GM12878 (cell line): ENCODE results near the gene TRPM1.

ENCODE experiments used
- ATF7 ChIP-seq: fragments of 450-650 bp; IDR thresholded peaks from 2 replicates; pipeline ENCODE4 v1.6.1; 2016; ENCODE audit warnings: low read depth, mild to moderate bottlenecking
- PRDM15 ChIP-seq: fragments of 450-650 bp; formaldehyde crosslinking; IDR thresholded peaks from 2 replicates; pipeline ENCODE4 v1.4.0; 2020; ENCODE audit warnings: mild to moderate bottlenecking, moderate library complexity
- SMAD1 ChIP-seq: fragments of 450-650 bp; IDR thresholded peaks from 2 replicates; pipeline ENCODE4 v1.6.1; 2018; ENCODE audit warnings: mild to moderate bottlenecking, low read depth; ENCODE audit not compliant: partially characterized antibody
- TCF12 ChIP-seq: IDR thresholded peaks from 2 replicates; pipeline ENCODE4 v1.6.1; 2011; ENCODE audit warnings: low read depth, mild to moderate bottlenecking, low read length
- TF ChIP-seq, protein P1 (sequence below), 3 experiments: IDR thresholded peaks in 2 of 3; conservative IDR thresholded peaks in 1 of 3; 2 replicates each; pipeline ENCODE4 v1.5.1; 2011; ENCODE audit warnings: low read depth in 3 of 3, low read length in 3 of 3, mild to moderate bottlenecking in 3 of 3, control low read depth in 2 of 3, moderate library complexity in 2 of 3, inconsistent platforms in 1 of 3, mixed read lengths in 1 of 3; ENCODE audit not compliant: control insufficient read depth in 2 of 3, insufficient read depth in 1 of 3; ENCODE audit errors: extremely low read depth in 1 of 3

GRCh38 chr15:31023841-31024240 is 77.7 kb downstream of the TRPM1 start:
- TF ChIP-seq PRDM15 (CRISPR knock-in tag), result no peak
- TF ChIP-seq ATF7, result no peak
- no peak for TF ChIP-seq SMAD1
- TF ChIP-seq, protein P1, sequence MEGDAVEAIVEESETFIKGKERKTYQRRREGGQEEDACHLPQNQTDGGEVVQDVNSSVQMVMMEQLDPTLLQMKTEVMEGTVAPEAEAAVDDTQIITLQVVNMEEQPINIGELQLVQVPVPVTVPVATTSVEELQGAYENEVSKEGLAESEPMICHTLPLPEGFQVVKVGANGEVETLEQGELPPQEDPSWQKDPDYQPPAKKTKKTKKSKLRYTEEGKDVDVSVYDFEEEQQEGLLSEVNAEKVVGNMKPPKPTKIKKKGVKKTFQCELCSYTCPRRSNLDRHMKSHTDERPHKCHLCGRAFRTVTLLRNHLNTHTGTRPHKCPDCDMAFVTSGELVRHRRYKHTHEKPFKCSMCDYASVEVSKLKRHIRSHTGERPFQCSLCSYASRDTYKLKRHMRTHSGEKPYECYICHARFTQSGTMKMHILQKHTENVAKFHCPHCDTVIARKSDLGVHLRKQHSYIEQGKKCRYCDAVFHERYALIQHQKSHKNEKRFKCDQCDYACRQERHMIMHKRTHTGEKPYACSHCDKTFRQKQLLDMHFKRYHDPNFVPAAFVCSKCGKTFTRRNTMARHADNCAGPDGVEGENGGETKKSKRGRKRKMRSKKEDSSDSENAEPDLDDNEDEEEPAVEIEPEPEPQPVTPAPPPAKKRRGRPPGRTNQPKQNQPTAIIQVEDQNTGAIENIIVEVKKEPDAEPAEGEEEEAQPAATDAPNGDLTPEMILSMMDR (IDR thresholded peaks at IDR 0.05 in 2 of 3, conservative IDR thresholded peaks at IDR 0.05 in 1 of 3; ENCODE audit: control insufficient read depth in 2 of 3, extremely low read depth in 1 of 3, insufficient read depth in 1 of 3, low read depth in 3 of 3, low read length in 3 of 3), result no peak
- no peak for TF ChIP-seq TCF12
